HG03135 (cell line): ENCODE data around the gene SPOP.
"Not testable (repeated sequence)": the region's sequence is repeated elsewhere in the genome, so short reads cannot be mapped to it uniquely, and the experiment has no call there.

Experiments
- ATAC-seq: cut with Tn5 transposase; IDR thresholded peaks from one replicate; pipeline ENCODE4 v1.9.1; 2021; ENCODE audit warnings: mild to moderate bottlenecking, moderate library complexity; ENCODE audit not compliant: unreplicated experiment

The SPOP gene

DNA sequence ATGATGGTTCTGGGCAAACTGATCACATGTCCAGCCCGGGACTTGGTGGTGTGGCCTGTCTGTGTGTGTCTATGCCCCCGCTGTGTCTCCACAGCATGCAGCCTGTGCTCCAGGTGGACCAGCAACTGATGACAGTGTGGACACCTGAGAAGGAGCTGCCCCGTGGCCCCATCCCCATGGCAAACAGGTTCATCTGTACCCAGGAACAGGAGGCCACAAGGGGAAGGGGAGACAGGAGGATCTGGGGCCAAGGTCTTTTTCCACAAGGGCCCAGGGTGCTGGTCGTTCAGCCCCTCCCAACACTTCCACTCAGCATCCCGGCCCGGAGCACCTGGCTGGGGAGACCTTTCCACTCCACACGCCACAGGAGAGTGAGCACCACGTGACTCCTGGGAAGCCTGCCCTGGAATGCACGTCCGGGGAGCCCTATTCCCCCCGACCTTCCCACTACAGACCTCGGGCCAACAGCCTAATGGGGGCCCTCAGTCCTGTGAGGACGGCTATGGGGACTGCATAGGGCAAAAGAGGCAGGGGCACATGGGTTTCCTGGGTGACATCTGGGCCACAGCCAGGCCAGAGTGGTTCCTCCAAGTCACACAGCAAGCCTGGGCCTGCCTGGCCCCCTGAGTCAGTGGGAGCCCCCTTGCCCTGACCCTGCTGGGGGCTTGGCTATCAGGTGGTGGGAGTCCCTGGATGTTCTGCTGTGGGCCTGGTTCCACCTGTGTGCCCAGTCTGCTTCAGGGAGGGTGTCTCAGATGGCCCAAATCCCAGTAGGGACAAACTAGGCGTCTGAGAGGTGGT, 123.0 kb downstream of the SPOP start:
- ATAC-seq: no peak

GRCh38 chr17:49553676-49554335, 124.1 kb downstream of the SPOP start:
- no peak for ATAC-seq

DNA sequence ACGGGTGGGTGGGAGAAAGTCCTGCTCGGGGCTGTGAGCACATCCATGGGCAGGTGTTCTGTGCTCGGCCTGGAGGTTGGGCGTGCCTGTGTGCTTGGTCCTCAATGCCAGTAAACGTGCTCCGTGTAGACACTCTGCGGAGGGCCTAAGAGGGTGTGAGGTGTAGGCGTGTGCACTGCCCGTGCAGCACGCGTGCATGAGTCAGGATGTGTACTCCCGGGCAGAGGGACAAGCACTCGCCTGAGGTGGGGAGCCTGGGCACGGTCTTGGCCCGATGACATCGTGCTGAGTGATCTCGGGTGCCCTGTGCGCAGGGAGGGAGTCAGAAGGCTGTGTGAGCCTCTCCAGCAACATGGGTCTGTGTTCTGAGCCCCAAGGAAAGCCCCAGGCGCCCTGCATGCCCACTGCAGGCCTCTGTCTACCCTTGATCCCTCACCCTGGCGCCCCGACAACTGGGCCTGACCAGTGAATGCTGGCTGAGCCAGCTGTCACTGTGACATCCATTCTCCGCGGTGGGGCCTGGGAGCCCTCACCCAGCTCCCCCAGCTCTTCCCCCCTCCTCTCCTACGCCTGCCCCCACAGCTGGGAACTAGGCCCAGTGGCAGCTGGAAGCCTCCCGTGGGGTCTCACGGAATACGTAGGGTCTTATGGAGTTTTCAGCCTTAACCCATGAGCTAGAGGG, 125.7 kb downstream of the SPOP start:
- ATAC-seq: no peak

- no peak for ATAC-seq
These were observed 126.5 kb downstream of the SPOP start for GRCh38 chr17:49551221-49552069.

GRCh38 chr17:49550764-49551163, 127.1 kb downstream of the SPOP start:
- ATAC-seq: not testable (repeated sequence)

DNA sequence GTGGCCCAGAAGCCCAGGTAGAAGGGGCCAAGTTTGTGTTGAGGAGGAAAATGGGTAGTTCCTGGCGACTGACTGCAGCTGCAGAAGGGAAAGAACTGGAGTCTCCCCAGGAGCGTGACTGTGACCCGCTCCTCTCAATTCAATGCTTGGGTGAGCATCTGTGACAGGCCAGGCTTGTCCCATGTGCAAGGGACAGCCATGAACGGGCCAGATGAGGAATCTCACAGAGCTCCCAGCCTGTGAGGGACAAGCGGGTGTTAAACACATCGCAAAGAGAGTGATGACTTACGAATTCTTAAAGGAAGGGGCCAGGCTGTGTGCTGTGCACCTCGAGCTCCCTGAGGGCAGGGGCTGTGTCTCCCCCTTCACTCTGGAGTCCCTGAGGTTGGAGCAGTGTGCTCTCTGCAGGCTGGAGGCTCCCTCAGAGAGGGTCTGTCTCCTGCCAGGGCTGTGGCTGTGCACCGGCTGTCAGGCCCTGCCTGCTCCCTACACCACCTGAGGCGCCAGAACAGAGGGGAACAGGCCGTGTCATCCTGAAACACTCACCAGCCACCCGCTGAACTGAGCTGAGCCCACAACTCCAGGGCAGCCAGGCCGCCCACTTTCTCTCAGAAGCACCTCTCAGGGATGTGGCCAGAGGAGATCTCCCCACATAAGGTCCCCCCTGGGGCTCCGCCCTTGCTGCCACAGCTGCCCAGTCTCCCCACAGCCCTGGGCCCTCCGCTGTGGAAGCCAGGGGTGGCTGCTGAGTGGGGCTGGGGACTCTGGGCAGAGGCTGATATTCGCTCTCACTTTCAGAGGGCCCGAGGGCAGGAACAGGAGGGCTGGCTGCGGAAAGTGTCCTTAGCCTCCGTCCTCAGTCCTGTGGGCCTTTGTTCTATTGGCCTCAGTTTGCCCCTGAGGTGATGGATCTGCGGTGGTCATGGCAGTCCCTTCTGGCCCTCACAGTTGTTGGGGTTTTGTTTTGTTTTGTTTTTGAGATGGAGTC, 127.9 kb downstream of the SPOP start:
- ATAC-seq: no peak

DNA sequence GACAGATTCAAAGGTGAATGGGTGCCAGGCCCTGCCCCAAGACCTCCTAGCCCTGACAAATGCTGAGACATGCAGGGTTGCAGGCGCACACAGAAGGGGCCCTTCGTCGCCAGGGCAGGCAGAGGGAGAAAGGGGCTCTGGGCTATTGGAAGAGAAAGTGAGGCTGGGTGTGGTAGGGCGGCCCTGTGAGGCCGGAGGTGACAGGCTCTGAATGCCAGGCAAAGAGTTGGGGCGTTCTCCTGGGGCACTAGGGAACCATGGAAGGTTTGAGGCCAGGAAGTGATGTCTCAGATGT, 128.6 kb downstream of the SPOP start:
- ATAC-seq: no peak
